ENCODE measurements around the gene S100B. TPM values are rescaled to one million over a fixed set of nuclear protein-coding genes. Genes with fewer than 3 reads are reported as not detected.
A peak's percentile ranks its signal among the peaks of the same experiment; 100 is the strongest.

Gene S100B
- total and polyA plus RNA-seq, 2 of the 8 experiments (the other 6 are each of a cell fraction or from before 2014, with no cell fraction given), result 0.36 to 0.69 TPM

DNA sequence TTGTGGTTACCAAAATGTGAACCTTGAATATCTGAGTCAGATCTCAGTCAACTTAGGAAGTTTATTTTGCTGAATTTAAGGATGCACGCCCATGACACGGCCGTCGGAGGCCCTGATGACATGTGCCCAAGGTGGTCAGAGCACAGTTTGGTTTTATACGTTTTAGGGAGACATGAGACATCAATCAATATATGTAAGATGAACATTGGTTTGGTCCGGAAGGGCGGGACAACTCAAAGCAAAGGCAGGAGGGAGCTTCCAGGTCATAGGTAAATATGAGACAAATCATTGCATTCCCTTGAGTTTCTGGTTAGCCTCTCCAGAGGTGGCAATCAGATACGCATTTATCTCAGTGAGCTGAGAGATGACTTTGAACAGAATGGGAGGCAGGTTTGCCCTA, 29.5 kb upstream of the S100B start:
- ChIA-PET CTCF (ENCODE audit: partially characterized antibody) (interaction anchor here (0.6 to 3.4 kb wide), 7 partner anchors 7 to 44 kb away, joined by 3 to 11 read pairs (median 5); no protein-coding TSS in a partner anchor), POLR2A (ENCODE audit: partially characterized antibody) (interaction anchor here (0.8 to 2.4 kb wide), 8 partner anchors 14 to 177 kb away, joined by 3 to 18 read pairs (median 4); no protein-coding TSS in a partner anchor)
- Histone ChIP-seq H3K4me1 (replicated peaks in 1 of 4; ENCODE audit: control insufficient read depth in 3 of 4, insufficient read depth in 4 of 4, low read length in 3 of 4) (peaks cover 0 to 8% (median 4%) of the 10 kb centered on the region in 4 experiments; a peak in 4 of 7 replicates), H3K27ac (ENCODE audit: low read depth, low read length) (no peak overlapping the region; the same call in 1 of the 2 replicates), H4K5ac (ENCODE audit: insufficient read length, low read depth, low read length) (no peak overlapping the region), H3K23ac (ENCODE audit: insufficient read length) (no peak overlapping the region), H4K8ac (ENCODE audit: extremely low read depth, insufficient read depth, low read length) (no peak overlapping the region), H3K27me3 (replicated peaks in 1 of 4; ENCODE audit: control insufficient read depth in 3 of 4, extremely low read depth in 1 of 4, insufficient read depth in 3 of 4, low read length in 3 of 4) (no peaks in the 10 kb centered on the region), H4K91ac (replicated peaks; ENCODE audit: insufficient read length, low read length) (no peak overlapping the region), H2BK20ac (ENCODE audit: low read length) (no peak overlapping the region), H3K14ac (ENCODE audit: insufficient read length) (no peak overlapping the region), H2AFZ (ENCODE audit: low read length) (0 out of 2 replicates have a peak overlapping the region, but pooled peaks have one; percentile 26), H3K4me3 (ENCODE audit: extremely low read depth in 1 of 4, insufficient read depth in 2 of 4, low read depth in 3 of 4, low read length in 4 of 4) (peak overlapping the region; percentile 80 to 98 (median 88); a peak in 7 of 8 replicates), H3K79me1 (ENCODE audit: low read depth, low read length) (no peaks in the 10 kb centered on the region), H3K36me3 (ENCODE audit: control insufficient read depth in 2 of 4, insufficient read depth in 4 of 4, low read length in 3 of 4) (peaks cover 0 to 12% (median 1%) of the 10 kb centered on the region in 4 experiments; a peak in 2 of 8 replicates), H2BK12ac (ENCODE audit: low read depth, low read length) (0 out of 2 replicates have a peak overlapping the region, but pooled peaks have one; percentile 17), H3K56ac (replicated peaks; ENCODE audit: insufficient read length, low read depth, low read length) (no peak overlapping the region), H2BK5ac (ENCODE audit: low read depth, low read length) (no peak overlapping the region), H3K18ac (ENCODE audit: extremely low read depth, low read length) (no peak overlapping the region), H4K20me1 (replicated peaks in 1 of 2; ENCODE audit: control insufficient read depth in 1 of 2, insufficient read depth in 2 of 2, low read length in 2 of 2) (peaks cover 0 to 4% of the 10 kb centered on the region in 2 experiments), H3K9ac (replicated peaks in 1 of 4; ENCODE audit: extremely low read depth in 1 of 4, low read depth in 3 of 4, low read length in 3 of 4) (peak overlapping the region in 2 of 4 experiments; percentile 46 to 76; a peak in 4 of 7 replicates), H2BK15ac (ENCODE audit: low read length) (no peak overlapping the region), H3K79me2 (ENCODE audit: control insufficient read depth in 1 of 2, insufficient read depth in 2 of 2, low read length in 2 of 2) (peaks cover 5 to 13% of the 10 kb centered on the region in 2 experiments; a peak in 2 of 4 replicates), H3K23me2 (ENCODE audit: low read depth, low read length) (peaks cover 4% of the 10 kb centered on the region; the same call in 1 of the 2 replicates), H2BK120ac (replicated peaks; ENCODE audit: low read depth, low read length) (no peak overlapping the region), H3K4me2 (ENCODE audit: insufficient read depth in 1 of 2, low read depth in 2 of 2, low read length in 2 of 2) (peak overlapping the region; percentile 66 to 94), H2AK5ac (ENCODE audit: low read depth, low read length) (no peak overlapping the region), H3K4ac (replicated peaks; ENCODE audit: insufficient read length, low read depth, low read length) (no peak overlapping the region), H3K9me3 (ENCODE audit: insufficient read depth in 2 of 2, low read depth in 1 of 2, low read length in 1 of 2) (no peaks in the 10 kb centered on the region)
- 89% methylated on average over 8 of the region's 8 CpGs; no CpG with 5 or more reads in 1 of the 2 experiments for WGBS, 2 experiments (ENCODE audit: extremely low coverage in 1 of 2, insufficient coverage in 1 of 2, insufficient read length in 1 of 2, insufficient replicate concordance in 2 of 2, low coverage in 1 of 2, low lambda C conversion rate in 2 of 2, missing lambda C conversion rate in 1 of 2)
- no peak for FAIRE-seq
- TF ChIP-seq BCL11A (IDR thresholded peaks at IDR 0.05; ENCODE audit: low read depth in 2 of 2, low read length in 2 of 2), result no peak
- no peak for TF ChIP-seq HDAC6 (IDR thresholded peaks at IDR 0.05; ENCODE audit: low read depth, low read length)
- TF ChIP-seq CREB1 (IDR thresholded peaks at IDR 0.05), result no peak
- TF ChIP-seq CHD2 (IDR thresholded peaks at IDR 0.05; ENCODE audit: low read length), result no peak
- TF ChIP-seq, protein P1, sequence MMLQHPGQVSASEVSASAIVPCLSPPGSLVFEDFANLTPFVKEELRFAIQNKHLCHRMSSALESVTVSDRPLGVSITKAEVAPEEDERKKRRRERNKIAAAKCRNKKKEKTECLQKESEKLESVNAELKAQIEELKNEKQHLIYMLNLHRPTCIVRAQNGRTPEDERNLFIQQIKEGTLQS (IDR thresholded peaks at IDR 0.05; ENCODE audit: insufficient read depth, low read depth, low read length), result no peak
- TF ChIP-seq RNF2 (IDR thresholded peaks at IDR 0.05; ENCODE audit: borderline replicate concordance, low read depth, low read length, missing control alignments, poor library complexity, severe bottlenecking), result no peak
- TF ChIP-seq ZNF274 (IDR thresholded peaks at IDR 0.05; ENCODE audit: borderline replicate concordance, extremely low read depth, low read length), result no peak
- DNase-seq (ENCODE audit: low read depth in 1 of 2, low spot score in 2 of 2), result no peak

All from H1 (cell line).